SK-N-SH (cell line): Measurements from ENCODE around the gene TMEM147.

Experiments
- EZH2phosphoT487 ChIP-seq: fragments of 200-600 bp; sonication (generic); IDR thresholded peaks from 2 replicates; pipeline ENCODE4 v1.6.1; 2017; ENCODE audit warnings: low read depth, mixed run types, mild to moderate bottlenecking, antibody characterized with exemption, moderate library complexity, borderline replicate concordance
- GATA2 ChIP-seq: sonication (generic); formaldehyde crosslinking; IDR thresholded peaks from 2 replicates; pipeline ENCODE4 v1.5.0; 2020; ENCODE audit warnings: mild to moderate bottlenecking, missing genetic modification reagents
- NRF1 ChIP-seq: IDR thresholded peaks from 2 replicates; pipeline ENCODE4 v1.6.1; 2012; ENCODE audit warnings: low read depth, mild to moderate bottlenecking, low read length
- RAD21 ChIP-seq: IDR thresholded peaks from 2 replicates; pipeline ENCODE4 v1.6.1; 2012; ENCODE audit warnings: mild to moderate bottlenecking, low read length
- REST ChIP-seq: IDR thresholded peaks from 2 replicates; pipeline ENCODE4 v1.6.1; 2012; ENCODE audit warnings: mild to moderate bottlenecking, low read depth, low read length, moderate library complexity
- RFX5 ChIP-seq: IDR thresholded peaks from 2 replicates; pipeline ENCODE4 v1.6.1; 2012; ENCODE audit warnings: mild to moderate bottlenecking, improper control_type of control experiment, low read length
- RXRA ChIP-seq: IDR thresholded peaks from 2 replicates; pipeline ENCODE4 v1.4.0; 2012; ENCODE audit warnings: low read depth, mild to moderate bottlenecking, borderline replicate concordance
- TEAD4 ChIP-seq: IDR thresholded peaks from 2 replicates; pipeline ENCODE4 v1.4.0; 2012; ENCODE audit warnings: mild to moderate bottlenecking, borderline replicate concordance; ENCODE audit not compliant: insufficient read depth
- TF ChIP-seq, protein P1 (sequence below): fragments of 200-600 bp; sonication (generic); IDR thresholded peaks from 2 replicates; pipeline ENCODE4 v1.6.1; 2017; ENCODE audit warnings: antibody characterized with exemption, mild to moderate bottlenecking, moderate library complexity
- TF ChIP-seq, protein P2 (sequence below): fragments of 150-350 bp; IDR thresholded peaks from 2 replicates; pipeline ENCODE4 v1.6.1; 2017; ENCODE audit warnings: antibody characterized with exemption, low read length, low read depth, borderline replicate concordance
- TF ChIP-seq, protein P3 (sequence below): fragments of 150-350 bp; IDR thresholded peaks from 2 replicates; pipeline ENCODE4 v1.6.1; 2016; ENCODE audit warnings: mild to moderate bottlenecking, low read depth, low read length
- TF ChIP-seq, protein P4 (sequence below): IDR thresholded peaks from 2 replicates; pipeline ENCODE4 v1.4.0; 2012; ENCODE audit warnings: low read depth
- TF ChIP-seq, protein P5 (sequence below): IDR thresholded peaks from 2 replicates; pipeline ENCODE4; 2012

- TF ChIP-seq REST (no peak), GATA2 (CRISPR knock-in tag) (no peak), RAD21 (no peak), TEAD4 (no peak), NRF1 (no peak), RXRA (no peak), RFX5 (no peak), EZH2phosphoT487 (no peak)
- TF ChIP-seq, protein P1, sequence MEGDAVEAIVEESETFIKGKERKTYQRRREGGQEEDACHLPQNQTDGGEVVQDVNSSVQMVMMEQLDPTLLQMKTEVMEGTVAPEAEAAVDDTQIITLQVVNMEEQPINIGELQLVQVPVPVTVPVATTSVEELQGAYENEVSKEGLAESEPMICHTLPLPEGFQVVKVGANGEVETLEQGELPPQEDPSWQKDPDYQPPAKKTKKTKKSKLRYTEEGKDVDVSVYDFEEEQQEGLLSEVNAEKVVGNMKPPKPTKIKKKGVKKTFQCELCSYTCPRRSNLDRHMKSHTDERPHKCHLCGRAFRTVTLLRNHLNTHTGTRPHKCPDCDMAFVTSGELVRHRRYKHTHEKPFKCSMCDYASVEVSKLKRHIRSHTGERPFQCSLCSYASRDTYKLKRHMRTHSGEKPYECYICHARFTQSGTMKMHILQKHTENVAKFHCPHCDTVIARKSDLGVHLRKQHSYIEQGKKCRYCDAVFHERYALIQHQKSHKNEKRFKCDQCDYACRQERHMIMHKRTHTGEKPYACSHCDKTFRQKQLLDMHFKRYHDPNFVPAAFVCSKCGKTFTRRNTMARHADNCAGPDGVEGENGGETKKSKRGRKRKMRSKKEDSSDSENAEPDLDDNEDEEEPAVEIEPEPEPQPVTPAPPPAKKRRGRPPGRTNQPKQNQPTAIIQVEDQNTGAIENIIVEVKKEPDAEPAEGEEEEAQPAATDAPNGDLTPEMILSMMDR = no peak
- TF ChIP-seq, protein P2, sequence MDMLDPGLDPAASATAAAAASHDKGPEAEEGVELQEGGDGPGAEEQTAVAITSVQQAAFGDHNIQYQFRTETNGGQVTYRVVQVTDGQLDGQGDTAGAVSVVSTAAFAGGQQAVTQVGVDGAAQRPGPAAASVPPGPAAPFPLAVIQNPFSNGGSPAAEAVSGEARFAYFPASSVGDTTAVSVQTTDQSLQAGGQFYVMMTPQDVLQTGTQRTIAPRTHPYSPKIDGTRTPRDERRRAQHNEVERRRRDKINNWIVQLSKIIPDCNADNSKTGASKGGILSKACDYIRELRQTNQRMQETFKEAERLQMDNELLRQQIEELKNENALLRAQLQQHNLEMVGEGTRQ = no peak
- TF ChIP-seq, protein P3, sequence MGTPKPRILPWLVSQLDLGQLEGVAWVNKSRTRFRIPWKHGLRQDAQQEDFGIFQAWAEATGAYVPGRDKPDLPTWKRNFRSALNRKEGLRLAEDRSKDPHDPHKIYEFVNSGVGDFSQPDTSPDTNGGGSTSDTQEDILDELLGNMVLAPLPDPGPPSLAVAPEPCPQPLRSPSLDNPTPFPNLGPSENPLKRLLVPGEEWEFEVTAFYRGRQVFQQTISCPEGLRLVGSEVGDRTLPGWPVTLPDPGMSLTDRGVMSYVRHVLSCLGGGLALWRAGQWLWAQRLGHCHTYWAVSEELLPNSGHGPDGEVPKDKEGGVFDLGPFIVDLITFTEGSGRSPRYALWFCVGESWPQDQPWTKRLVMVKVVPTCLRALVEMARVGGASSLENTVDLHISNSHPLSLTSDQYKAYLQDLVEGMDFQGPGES = no peak
- TF ChIP-seq, protein P4, sequence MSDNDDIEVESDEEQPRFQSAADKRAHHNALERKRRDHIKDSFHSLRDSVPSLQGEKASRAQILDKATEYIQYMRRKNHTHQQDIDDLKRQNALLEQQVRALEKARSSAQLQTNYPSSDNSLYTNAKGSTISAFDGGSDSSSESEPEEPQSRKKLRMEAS = no peak
- TF ChIP-seq, protein P5, sequence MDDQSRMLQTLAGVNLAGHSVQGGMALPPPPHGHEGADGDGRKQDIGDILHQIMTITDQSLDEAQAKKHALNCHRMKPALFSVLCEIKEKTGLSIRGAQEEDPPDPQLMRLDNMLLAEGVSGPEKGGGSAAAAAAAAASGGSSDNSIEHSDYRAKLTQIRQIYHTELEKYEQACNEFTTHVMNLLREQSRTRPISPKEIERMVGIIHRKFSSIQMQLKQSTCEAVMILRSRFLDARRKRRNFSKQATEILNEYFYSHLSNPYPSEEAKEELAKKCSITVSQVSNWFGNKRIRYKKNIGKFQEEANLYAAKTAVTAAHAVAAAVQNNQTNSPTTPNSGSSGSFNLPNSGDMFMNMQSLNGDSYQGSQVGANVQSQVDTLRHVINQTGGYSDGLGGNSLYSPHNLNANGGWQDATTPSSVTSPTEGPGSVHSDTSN = no peak
Observed at GRCh38 chr19:35549879-35550523, 4.6 kb downstream of the TMEM147 start.
